Peyer's patch (tissue), 4 donors: ENCODE results near the gene DDX31.

Experiments
- POLR2A ChIP-seq, 2 donors: fragments of 450-650 bp; IDR thresholded peaks; one replicate each; pipeline ENCODE4 v1.5.1; 2017; ENCODE audit warnings: antibody characterized with exemption in 2 of 2, mild to moderate bottlenecking in 2 of 2, moderate library complexity in 2 of 2
- TF ChIP-seq, protein P1 (sequence below), 6 experiments: fragments of 450-650 bp in 4 of 6; fragments of 200-600 bp in 2 of 6; sonication (generic) in 1 of 6; IDR thresholded peaks; one replicate each; pipeline ENCODE4 v1.5.1; 2017 to 2019; ENCODE audit warnings: antibody characterized with exemption in 6 of 6, mild to moderate bottlenecking in 3 of 6, moderate library complexity in 1 of 6

DNA sequence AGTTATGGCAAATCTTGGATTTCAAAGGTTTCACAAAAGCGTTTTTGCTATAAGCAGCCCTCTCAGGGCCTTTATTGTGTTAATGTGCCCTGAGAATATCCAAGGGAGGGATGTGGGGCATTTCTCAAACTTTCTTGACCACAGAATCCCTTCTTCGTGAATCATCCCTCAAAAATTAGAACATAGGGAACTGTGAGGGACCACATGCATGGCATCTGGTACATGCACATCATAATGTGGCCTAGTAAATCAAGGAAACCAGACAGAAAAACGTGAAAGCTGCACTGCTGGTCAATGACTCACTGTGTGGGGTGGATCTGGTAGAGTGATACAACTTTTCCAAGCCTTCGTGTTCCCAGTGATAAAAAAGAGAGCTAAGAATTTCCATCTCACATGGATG is 22.4 kb downstream of the DDX31 start:
- TF ChIP-seq, protein P1, sequence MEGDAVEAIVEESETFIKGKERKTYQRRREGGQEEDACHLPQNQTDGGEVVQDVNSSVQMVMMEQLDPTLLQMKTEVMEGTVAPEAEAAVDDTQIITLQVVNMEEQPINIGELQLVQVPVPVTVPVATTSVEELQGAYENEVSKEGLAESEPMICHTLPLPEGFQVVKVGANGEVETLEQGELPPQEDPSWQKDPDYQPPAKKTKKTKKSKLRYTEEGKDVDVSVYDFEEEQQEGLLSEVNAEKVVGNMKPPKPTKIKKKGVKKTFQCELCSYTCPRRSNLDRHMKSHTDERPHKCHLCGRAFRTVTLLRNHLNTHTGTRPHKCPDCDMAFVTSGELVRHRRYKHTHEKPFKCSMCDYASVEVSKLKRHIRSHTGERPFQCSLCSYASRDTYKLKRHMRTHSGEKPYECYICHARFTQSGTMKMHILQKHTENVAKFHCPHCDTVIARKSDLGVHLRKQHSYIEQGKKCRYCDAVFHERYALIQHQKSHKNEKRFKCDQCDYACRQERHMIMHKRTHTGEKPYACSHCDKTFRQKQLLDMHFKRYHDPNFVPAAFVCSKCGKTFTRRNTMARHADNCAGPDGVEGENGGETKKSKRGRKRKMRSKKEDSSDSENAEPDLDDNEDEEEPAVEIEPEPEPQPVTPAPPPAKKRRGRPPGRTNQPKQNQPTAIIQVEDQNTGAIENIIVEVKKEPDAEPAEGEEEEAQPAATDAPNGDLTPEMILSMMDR (IDR thresholded peaks at IDR 0.05) = no peak
- TF ChIP-seq POLR2A (IDR thresholded peaks at IDR 0.05) = no peak
